ENCODE data around the gene SLC26A9.

Gene SLC26A9

GRCh38 chr1:205945069-205945468 is 1.8 kb upstream of the SLC26A9 start:
- no peak for DNase-seq

- DNase-seq: no peak
Measured at GRCh38 chr1:205944525-205944924, 1.3 kb upstream of the SLC26A9 start.

- no peak for DNase-seq
Measured at GRCh38 chr1:205942631-205943159, 561 bp downstream of the SLC26A9 start.

- no peak for DNase-seq
Measured at GRCh38 chr1:205940710-205941109, 2.5 kb downstream of the SLC26A9 start.

GRCh38 chr1:205939690-205940330 is 3.4 kb downstream of the SLC26A9 start:
- DNase-seq: no peak

- DNase-seq: no peak
Measured at GRCh38 chr1:205938682-205939081, 4.6 kb downstream of the SLC26A9 start.

- no peak for DNase-seq
Measured at GRCh38 chr1:205936846-205937586, 6.2 kb downstream of the SLC26A9 start.

GRCh38 chr1:205936311-205936710 is 6.9 kb downstream of the SLC26A9 start:
- DNase-seq: no peak

- DNase-seq: no peak
Measured at GRCh38 chr1:205935869-205936268, 7.4 kb downstream of the SLC26A9 start.

GRCh38 chr1:205934788-205935187 is 8.5 kb downstream of the SLC26A9 start:
- no peak for DNase-seq

- DNase-seq: no peak
Measured at GRCh38 chr1:205933671-205934618, 9.3 kb downstream of the SLC26A9 start.

GRCh38 chr1:205932776-205933175 is 10.5 kb downstream of the SLC26A9 start:
- no peak for DNase-seq

- DNase-seq: no peak
Measured at GRCh38 chr1:205930799-205931281, 12.4 kb downstream of the SLC26A9 start.

- DNase-seq: no peak
Measured at GRCh38 chr1:205930195-205930577, 13.1 kb downstream of the SLC26A9 start.

GRCh38 chr1:205929496-205930194 is 13.6 kb downstream of the SLC26A9 start:
- no peak for DNase-seq

GRCh38 chr1:205928317-205928716 is 14.9 kb downstream of the SLC26A9 start:
- DNase-seq: no peak

GRCh38 chr1:205927676-205928075 is 15.6 kb downstream of the SLC26A9 start:
- no peak for DNase-seq

GRCh38 chr1:205927247-205927646 is 16.0 kb downstream of the SLC26A9 start:
- no peak for DNase-seq

- no peak for DNase-seq
Measured at GRCh38 chr1:205926636-205927035, 16.6 kb downstream of the SLC26A9 start.

- DNase-seq: no peak
Measured at GRCh38 chr1:205926213-205926612, 17.0 kb downstream of the SLC26A9 start.

GRCh38 chr1:205925736-205926135 is 17.5 kb downstream of the SLC26A9 start:
- no peak for DNase-seq

GRCh38 chr1:205924460-205924790 is 18.8 kb downstream of the SLC26A9 start:
- DNase-seq: no peak

All from activated T-cell treated with anti-CD3 and anti-CD28 coated beads for 4 hours (primary cell).